Tibial nerve (tissue), 4 donors: ENCODE results near the gene HSD11B1. TPM values are rescaled to one million over a fixed set of nuclear protein-coding genes. Genes with fewer than 3 reads are reported as not detected.

Experiments
- DNase-seq, 2 donors: peaks; one replicate each; pipeline ENCODE4 v3.0.0-alpha.2; 2019; ENCODE audit warnings: low spot score in 2 of 2
- H3K27ac ChIP-seq, 4 donors: fragments of 200-600 bp; sonication (generic) in 3 of 4; one replicate each; pipeline ENCODE4 v1.5.1; 2017 to 2019; ENCODE audit warnings: mild to moderate bottlenecking in 1 of 4
- H3K27me3 ChIP-seq, 2 donors: fragments of 200-600 bp; sonication (generic) in 1 of 2; one replicate each; pipeline versions ENCODE4 v1.5.1 to v1.6.0; 2017 to 2019
- H3K36me3 ChIP-seq, 3 donors: fragments of 200-600 bp; sonication (generic); one replicate each; pipeline ENCODE4 v1.5.1; 2018 to 2019
- H3K4me1 ChIP-seq, 4 donors: fragments of 200-600 bp; sonication (generic) in 3 of 4; one replicate each; pipeline ENCODE4 v1.5.1; 2017 to 2019
- H3K4me3 ChIP-seq, 4 donors: fragments of 200-600 bp; sonication (generic) in 3 of 4; one replicate each; pipeline ENCODE4 v1.5.1; 2017 to 2019; ENCODE audit warnings: mild to moderate bottlenecking in 1 of 4, moderate library complexity in 1 of 4
- H3K9me3 ChIP-seq, 4 donors: fragments of 200-600 bp; sonication (generic) in 3 of 4; one replicate each; pipeline ENCODE4 v1.5.1; 2017 to 2019
- EP300 ChIP-seq, 2 donors: sonication (generic); formaldehyde crosslinking; IDR thresholded peaks; one replicate each; pipeline ENCODE4 v1.6.1; 2017; ENCODE audit warnings: antibody characterized with exemption in 2 of 2, mild to moderate bottlenecking in 1 of 2
- POLR2A ChIP-seq, 2 donors: fragments of 450-650 bp; IDR thresholded peaks; one replicate each; pipeline ENCODE4 v1.6.1; 2017; ENCODE audit warnings: antibody characterized with exemption in 2 of 2, mild to moderate bottlenecking in 2 of 2, moderate library complexity in 2 of 2
- WGBS, 2 donors: methylation state at CpG; one replicate each; pipeline ENCODE4 v1.1.5; 2018; 5-methylcytosine and 5-hydroxymethylcytosine counted together
- total RNA-seq, 4 donors: library from RNA; depleted of rRNA; stranded (reverse); fragments of >200 nt; gene quantifications; one replicate each; pipeline ENCODE4 v1.1.0, GENCODE V29; 2016
- TF ChIP-seq, protein P1 (sequence below), 5 experiments: fragments of 200-600 bp in 3 of 5; fragments of 450-650 bp in 2 of 5; sonication (generic) in 3 of 5; IDR thresholded peaks; one replicate each; pipeline ENCODE4 v1.5.1; 2016 to 2019; ENCODE audit warnings: antibody characterized with exemption in 5 of 5, mild to moderate bottlenecking in 3 of 5, moderate library complexity in 2 of 5

Gene HSD11B1
- total RNA-seq, 4 donors from 2014 or later, result 7.1 to 92.2 (median 19.7) TPM

DNA sequence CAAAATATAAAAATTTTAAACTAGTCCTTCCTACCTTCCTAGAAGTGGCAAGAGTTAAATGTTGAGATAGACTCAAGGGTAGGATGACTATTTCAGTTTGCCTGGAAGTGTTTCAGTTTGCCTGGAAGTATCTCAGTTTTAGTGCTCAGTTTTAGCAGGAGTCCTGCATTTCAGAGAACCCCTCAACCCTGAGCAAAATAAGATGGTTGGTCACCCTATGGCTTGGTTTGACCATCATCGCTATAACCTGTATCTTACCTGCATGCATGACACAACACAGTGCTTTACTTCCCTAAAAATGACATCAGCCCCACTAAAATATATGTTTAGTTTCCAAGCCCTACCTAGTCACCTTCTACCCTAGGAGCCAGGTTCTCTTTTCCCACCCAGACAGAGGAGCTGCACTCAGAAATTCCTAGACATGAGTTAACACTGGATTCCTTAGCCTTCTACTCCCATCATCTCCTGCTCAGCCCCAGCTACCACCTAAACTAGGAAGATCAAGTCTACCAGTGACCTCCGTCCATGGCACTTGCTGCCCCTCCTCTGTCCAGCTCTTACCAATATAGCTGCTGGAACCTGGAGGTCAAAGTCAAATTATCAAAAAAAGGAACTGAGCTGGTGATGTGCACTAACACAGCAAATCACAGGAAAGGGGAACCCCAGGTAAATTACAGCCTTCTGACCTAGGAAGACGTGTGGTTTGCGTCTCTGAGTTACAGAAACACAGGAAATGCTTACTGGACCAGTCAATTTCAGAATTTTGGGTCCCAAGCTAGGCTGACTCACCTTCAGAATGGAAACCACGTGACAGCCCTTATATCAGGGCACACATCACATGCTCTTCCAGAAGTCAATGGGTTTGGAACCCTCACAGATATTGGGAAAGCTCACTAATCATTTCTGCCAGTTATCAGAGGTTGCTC lies 31.7 kb upstream of the HSD11B1 start:
- H3K9me3 ChIP-seq, result peaks cover 0 to 3% (median 0%) of the 10 kb centered on the region in 4 donors
- H3K4me1 ChIP-seq, result peaks cover 0 to 33% (median 7%) of the 10 kb centered on the region in 4 donors
- H3K27ac ChIP-seq, result peak overlapping the region in 1 of 4 donors; percentile 53
- 66 to 76% methylated on average over 5 of the region's 5 CpGs for WGBS, 2 donors
- no peak for DNase-seq
- TF ChIP-seq, protein P1, sequence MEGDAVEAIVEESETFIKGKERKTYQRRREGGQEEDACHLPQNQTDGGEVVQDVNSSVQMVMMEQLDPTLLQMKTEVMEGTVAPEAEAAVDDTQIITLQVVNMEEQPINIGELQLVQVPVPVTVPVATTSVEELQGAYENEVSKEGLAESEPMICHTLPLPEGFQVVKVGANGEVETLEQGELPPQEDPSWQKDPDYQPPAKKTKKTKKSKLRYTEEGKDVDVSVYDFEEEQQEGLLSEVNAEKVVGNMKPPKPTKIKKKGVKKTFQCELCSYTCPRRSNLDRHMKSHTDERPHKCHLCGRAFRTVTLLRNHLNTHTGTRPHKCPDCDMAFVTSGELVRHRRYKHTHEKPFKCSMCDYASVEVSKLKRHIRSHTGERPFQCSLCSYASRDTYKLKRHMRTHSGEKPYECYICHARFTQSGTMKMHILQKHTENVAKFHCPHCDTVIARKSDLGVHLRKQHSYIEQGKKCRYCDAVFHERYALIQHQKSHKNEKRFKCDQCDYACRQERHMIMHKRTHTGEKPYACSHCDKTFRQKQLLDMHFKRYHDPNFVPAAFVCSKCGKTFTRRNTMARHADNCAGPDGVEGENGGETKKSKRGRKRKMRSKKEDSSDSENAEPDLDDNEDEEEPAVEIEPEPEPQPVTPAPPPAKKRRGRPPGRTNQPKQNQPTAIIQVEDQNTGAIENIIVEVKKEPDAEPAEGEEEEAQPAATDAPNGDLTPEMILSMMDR (IDR thresholded peaks at IDR 0.05), result no peak
- TF ChIP-seq POLR2A (IDR thresholded peaks at IDR 0.05), result no peak
- peak in 1 of 2 donors; percentile 24 for TF ChIP-seq EP300 (IDR thresholded peaks at IDR 0.05)
- H3K27me3 ChIP-seq, result peaks cover 0 to 12% of the 10 kb centered on the region in 2 donors
- no peak overlapping the region for H3K4me3 ChIP-seq
- no peaks in the 10 kb centered on the region for H3K36me3 ChIP-seq

DNA sequence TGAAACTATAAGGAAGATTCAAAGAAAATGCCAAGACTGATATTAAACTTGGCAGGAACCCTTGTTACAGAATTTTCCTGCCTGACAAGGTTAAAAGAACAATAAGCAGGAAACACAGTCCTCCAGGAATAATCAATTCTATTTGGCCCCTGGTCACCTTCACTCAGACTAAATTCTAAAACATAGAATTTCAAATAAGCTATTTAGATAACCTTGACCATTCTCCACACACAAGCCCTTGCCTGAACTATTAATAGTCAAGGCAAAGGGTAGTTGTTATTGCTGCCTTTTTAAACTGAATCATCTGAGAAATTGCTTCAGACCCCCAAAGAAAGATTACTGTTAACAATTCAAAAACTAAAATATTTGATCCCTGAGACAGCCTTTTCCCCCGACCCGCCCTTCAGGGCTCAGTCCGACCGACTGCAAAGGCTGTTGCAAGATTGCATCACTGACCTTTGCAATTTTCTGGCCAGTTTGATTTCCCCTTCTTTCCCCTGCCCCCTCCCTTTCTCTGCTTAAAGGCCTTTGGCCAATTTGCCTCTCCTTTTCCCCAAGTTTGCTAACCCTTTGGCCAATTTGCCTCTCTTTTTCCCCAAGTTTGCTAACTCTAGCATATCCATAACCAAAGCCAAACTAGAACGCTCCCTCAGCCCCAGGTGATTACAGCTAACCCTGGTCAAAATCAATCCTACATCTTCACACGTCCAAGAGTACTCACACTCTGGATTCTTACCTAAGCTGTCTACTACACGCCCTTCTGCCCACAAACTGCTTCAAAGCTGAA lies 30.8 kb upstream of the HSD11B1 start:
- Histone ChIP-seq H3K27me3 (peaks cover 0 to 12% of the 10 kb centered on the region in 2 donors), H3K4me3 (no peak overlapping the region), H3K36me3 (no peaks in the 10 kb centered on the region), H3K4me1 (peaks cover 0 to 33% (median 7%) of the 10 kb centered on the region in 4 donors), H3K27ac (peak overlapping the region in 1 of 4 donors; percentile 53), H3K9me3 (peaks cover 0 to 3% (median 0%) of the 10 kb centered on the region in 4 donors)
- 40 to 46% methylated on average over 7 of the region's 7 CpGs for WGBS, 2 donors
- TF ChIP-seq, protein P1 (IDR thresholded peaks at IDR 0.05), result no peak
- TF ChIP-seq EP300 (IDR thresholded peaks at IDR 0.05), result peak in 1 of 2 donors; percentile 41
- TF ChIP-seq POLR2A (IDR thresholded peaks at IDR 0.05), result no peak
- DNase-seq, result peak in 1 of 2 donors; percentile 30

GRCh38 chr1:209674957-209675564 lies 29.6 kb upstream of the HSD11B1 start, which contains the start of gene G0S2:
G0S2 (plus strand) TSS chr1:209675412; CDS start chr1:209675685, 273 bp downstream.
- DNase-seq, result peak in 1 of 2 donors; percentile 12
- peak within 1 kb of the TSS in 1 of 4 donors; percentile 53 for H3K27ac ChIP-seq
- H3K4me3 ChIP-seq, result peak within 1 kb of the TSS; percentile 24 to 53 (median 34)
- H3K27me3 ChIP-seq, result peaks cover 0 to 12% of the 10 kb centered on the region in 2 donors
- WGBS, 2 donors, result 4 to 6% methylated on average over 34 to 42 of the region's 47 CpGs
- no peaks in the 10 kb centered on the region for H3K36me3 ChIP-seq
- peaks cover 0 to 33% (median 7%) of the 10 kb centered on the region in 4 donors for H3K4me1 ChIP-seq
- TF ChIP-seq EP300 (IDR thresholded peaks at IDR 0.05) (peak in 1 of 2 donors; percentile 10), POLR2A (IDR thresholded peaks at IDR 0.05) (no peak)
- peaks cover 0 to 3% (median 0%) of the 10 kb centered on the region in 4 donors for H3K9me3 ChIP-seq

- DNase-seq, result peak in 1 of 2 donors; percentile 10
- no peaks in the 10 kb centered on the region for H3K36me3 ChIP-seq
- peak overlapping the region in 1 of 4 donors; percentile 32 for H3K27ac ChIP-seq
- peak overlapping the region; percentile 24 to 53 (median 34) for H3K4me3 ChIP-seq
- H3K27me3 ChIP-seq, result peaks cover 0 to 12% of the 10 kb centered on the region in 2 donors
- peaks cover 0 to 3% (median 0%) of the 10 kb centered on the region in 4 donors for H3K9me3 ChIP-seq
- TF ChIP-seq, protein P1 (IDR thresholded peaks at IDR 0.05), result no peak
- TF ChIP-seq EP300 (IDR thresholded peaks at IDR 0.05), result no peak
- TF ChIP-seq POLR2A (IDR thresholded peaks at IDR 0.05), result no peak
- 3 to 6% methylated on average over 20 to 33 of the region's 34 CpGs for WGBS, 2 donors
- H3K4me1 ChIP-seq, result peaks cover 0 to 33% (median 7%) of the 10 kb centered on the region in 4 donors
Measured at GRCh38 chr1:209675565-209676154, 29.0 kb upstream of the HSD11B1 start.
